Transverse colon (tissue), 4 donors: ENCODE data around the gene MOB3B. TPM values are rescaled to one million over a fixed set of nuclear protein-coding genes. Genes with fewer than 3 reads are reported as not detected.

Source experiments
- DNase-seq: peaks from one replicate; pipeline ENCODE4 v3.0.0-alpha.2; 2019
- H3K27ac ChIP-seq, 4 donors: fragments of 200-600 bp; sonication (generic); 2 replicates each; pipeline ENCODE4 v1.5.1; 2016 to 2018; ENCODE audit warnings: inconsistent platforms in 4 of 4
- H3K27me3 ChIP-seq: fragments of 200-600 bp; sonication (generic); 2 replicates; pipeline ENCODE4 v1.5.1; 2017; ENCODE audit warnings: inconsistent platforms
- H3K36me3 ChIP-seq, 4 donors: fragments of 200-600 bp; sonication (generic); 2 replicates each; pipeline ENCODE4 v1.5.1; 2017 to 2019; ENCODE audit warnings: inconsistent platforms in 4 of 4
- H3K4me1 ChIP-seq, 4 donors: fragments of 200-600 bp; sonication (generic); 2 replicates each; pipeline ENCODE4 v1.5.1; 2017 to 2020; ENCODE audit warnings: inconsistent platforms in 4 of 4
- H3K4me3 ChIP-seq, 4 donors: fragments of 200-600 bp; sonication (generic); 1 replicate in 1 of 4; 2 replicates in 3 of 4; pipeline versions ENCODE4 v1.5.1 to v1.6.1; 2017 to 2019; ENCODE audit warnings: inconsistent platforms in 4 of 4
- H3K9me3 ChIP-seq, 2 donors: fragments of 200-600 bp; sonication (generic); 2 replicates each; pipeline ENCODE4 v1.5.1; 2017 to 2019; ENCODE audit warnings: inconsistent platforms in 2 of 2
- CTCF ChIP-seq, 5 experiments: fragments of 200-600 bp in 3 of 5; fragments of 450-650 bp in 2 of 5; sonication (generic) in 3 of 5; IDR thresholded peaks; 1 replicate in 2 of 5; 2 replicates in 3 of 5; pipeline ENCODE4 v1.5.1; 2016 to 2017; ENCODE audit warnings: antibody characterized with exemption in 5 of 5, inconsistent platforms in 3 of 5, mild to moderate bottlenecking in 2 of 5, moderate library complexity in 1 of 5
- EP300 ChIP-seq: sonication (generic); formaldehyde crosslinking; IDR thresholded peaks from one replicate; pipeline ENCODE4 v1.6.1; 2017; ENCODE audit warnings: antibody characterized with exemption, low read depth
- POLR2A ChIP-seq: fragments of 450-650 bp; IDR thresholded peaks from one replicate; pipeline ENCODE4 v1.6.1; 2016; ENCODE audit warnings: antibody characterized with exemption, mild to moderate bottlenecking, moderate library complexity
- POLR2AphosphoS5 ChIP-seq, 3 donors: sonication (generic); formaldehyde crosslinking; IDR thresholded peaks; one replicate each; pipeline ENCODE4 v1.6.1; 2016; ENCODE audit warnings: antibody characterized with exemption in 3 of 3
- WGBS, 2 donors: methylation state at CpG; one replicate each; pipeline ENCODE4 v1.1.5; 2018; ENCODE audit warnings: low coverage in 1 of 2; 5-methylcytosine and 5-hydroxymethylcytosine counted together
- in situ Hi-C, 4 donors: fragments of 200-750 bp; cut with MboI; loops; one replicate each; pipeline versions ENCODE4 v1.15.0 to v1.15.1; 2017; ENCODE audit warnings: low sequenced_read_pairs in 3 of 4, low pct_ligation_motif_present in 1 of 4, low pct_unique_long_range_greater_than_20kb in 1 of 4
- intact Hi-C: fragments of 100-400 bp; cut with DNase I; formaldehyde crosslinking; loops from one replicate; pipeline ENCODE4 v1.15.1; 2023; ENCODE audit warnings: low total_unique reads
- total RNA-seq, 4 donors: library from RNA; depleted of rRNA; stranded (reverse); fragments of >200 nt; gene quantifications; one replicate each; pipeline ENCODE4 v1.1.0, GENCODE V29; 2016

The MOB3B gene
- total RNA-seq, 4 donors from 2014 or later = 18.3 to 39.7 (median 29.1) TPM

GRCh38 chr9:27386571-27387091, 143.0 kb downstream of the MOB3B start:
- WGBS, 2 donors = 36 to 50% methylated on average over 2 to 4 of the region's 4 CpGs
- H3K4me1 ChIP-seq = peaks cover 15 to 53% (median 45%) of the 10 kb centered on the region in 4 donors
- no peaks in the 10 kb centered on the region for H3K36me3 ChIP-seq
- TF ChIP-seq POLR2A (no peak), CTCF (IDR thresholded peaks at IDR 0.05) (no peak), EP300 (no peak), POLR2AphosphoS5 (IDR thresholded peaks at IDR 0.05) (no peak)
- no peaks in the 10 kb centered on the region for H3K27me3 ChIP-seq
- H3K4me3 ChIP-seq = no peak overlapping the region
- H3K9me3 ChIP-seq = no peaks in the 10 kb centered on the region
- in situ Hi-C loops (no loop called here), intact Hi-C loops (no loop called here)
- no peak overlapping the region for H3K27ac ChIP-seq
- no peak for DNase-seq

GRCh38 chr9:27385606-27386322, 143.8 kb downstream of the MOB3B start:
- no peak for TF ChIP-seq POLR2AphosphoS5 (IDR thresholded peaks at IDR 0.05)
- TF ChIP-seq EP300 = no peak
- no peak for TF ChIP-seq CTCF (IDR thresholded peaks at IDR 0.05)
- no peak for TF ChIP-seq POLR2A
- Histone ChIP-seq H3K27ac (peak overlapping the region in 1 of 4 donors; percentile 14), H3K4me1 (peaks cover 15 to 60% (median 48%) of the 10 kb centered on the region in 4 donors), H3K27me3 (no peaks in the 10 kb centered on the region), H3K36me3 (no peaks in the 10 kb centered on the region), H3K4me3 (no peak overlapping the region), H3K9me3 (no peaks in the 10 kb centered on the region)
- no peak for DNase-seq
- WGBS, 2 donors = 65 to 76% methylated on average over 2 to 4 of the region's 4 CpGs
- in situ Hi-C loops (no loop called here), intact Hi-C loops (no loop called here)

- WGBS, 2 donors = 86 to 100% methylated on average over 2 to 5 of the region's 5 CpGs
- no peaks in the 10 kb centered on the region for H3K36me3 ChIP-seq
- TF ChIP-seq POLR2A (no peak), EP300 (no peak), CTCF (IDR thresholded peaks at IDR 0.05) (no peak), POLR2AphosphoS5 (IDR thresholded peaks at IDR 0.05) (no peak)
- in situ Hi-C loops (no loop called here), intact Hi-C loops (no loop called here)
- H3K9me3 ChIP-seq = no peaks in the 10 kb centered on the region
- no peak overlapping the region for H3K4me3 ChIP-seq
- H3K27me3 ChIP-seq = no peaks in the 10 kb centered on the region
- H3K27ac ChIP-seq = peak overlapping the region; percentile 68 to 83 (median 76)
- H3K4me1 ChIP-seq = peaks cover 15 to 74% (median 54%) of the 10 kb centered on the region in 4 donors
- no peak for DNase-seq
Observed at GRCh38 chr9:27384262-27385014, 145.2 kb downstream of the MOB3B start.

GRCh38 chr9:27383524-27383923, 146.1 kb downstream of the MOB3B start:
- no peak for DNase-seq
- no peak for TF ChIP-seq CTCF (IDR thresholded peaks at IDR 0.05)
- TF ChIP-seq POLR2A = no peak
- no peaks in the 10 kb centered on the region for H3K36me3 ChIP-seq
- peaks cover 15 to 83% (median 63%) of the 10 kb centered on the region in 4 donors for H3K4me1 ChIP-seq
- intact Hi-C loops (no loop called here), in situ Hi-C loops (no loop called here)
- WGBS, 2 donors = 59 to 63% methylated on average over 1 of the region's 1 CpG
- no peak overlapping the region for H3K4me3 ChIP-seq
- H3K27me3 ChIP-seq = no peaks in the 10 kb centered on the region
- H3K9me3 ChIP-seq = no peaks in the 10 kb centered on the region
- H3K27ac ChIP-seq = peak overlapping the region; percentile 68 to 83 (median 76)
